NCI-H2196 treated with DMSO at 0.1 percent for 48 hours (cell line): ENCODE data around the gene KCNE4.

ENCODE experiments used
- DNase-seq: peaks from one replicate; lab custom pipeline; 2025; ENCODE audit not compliant: unreplicated experiment; lab: John Stamatoyannopoulos, UW

Gene KCNE4

GRCh38 chr2:223083402-223084070 is 31.5 kb downstream of the KCNE4 start:
- DNase-seq = no peak

GRCh38 chr2:223084873-223085272 is 32.9 kb downstream of the KCNE4 start:
- DNase-seq = peak; percentile 63

- no peak for DNase-seq
These were observed 34.5 kb downstream of the KCNE4 start for GRCh38 chr2:223086370-223086981.

- DNase-seq = no peak
These were observed 35.5 kb downstream of the KCNE4 start for GRCh38 chr2:223087466-223087865.

GRCh38 chr2:223088866-223089265 is 36.9 kb downstream of the KCNE4 start:
- no peak for DNase-seq

GRCh38 chr2:223090039-223090438 is 38.0 kb downstream of the KCNE4 start:
- peak; percentile 55 for DNase-seq

- peak; percentile 81 for DNase-seq
These were observed 38.7 kb downstream of the KCNE4 start for GRCh38 chr2:223090540-223091235.

GRCh38 chr2:223092667-223093066 is 40.7 kb downstream of the KCNE4 start:
- no peak for DNase-seq

- DNase-seq = no peak
These were observed 41.6 kb downstream of the KCNE4 start for GRCh38 chr2:223093436-223094241.

- no peak for DNase-seq
These were observed 43.2 kb downstream of the KCNE4 start for GRCh38 chr2:223095207-223095606.

- DNase-seq = no peak
These were observed 44.4 kb downstream of the KCNE4 start for GRCh38 chr2:223096235-223096970.

GRCh38 chr2:223097888-223098383 is 45.9 kb downstream of the KCNE4 start:
- DNase-seq = no peak

- no peak for DNase-seq
These were observed 47.6 kb downstream of the KCNE4 start for GRCh38 chr2:223099561-223099960.

- peak; percentile 69 for DNase-seq
These were observed 48.1 kb downstream of the KCNE4 start for GRCh38 chr2:223100061-223100511.

GRCh38 chr2:223101340-223102039 is 49.5 kb downstream of the KCNE4 start:
- peak; percentile 47 for DNase-seq

- peak; percentile 46 for DNase-seq
These were observed 50.0 kb downstream of the KCNE4 start for GRCh38 chr2:223102040-223102400.

GRCh38 chr2:223102450-223102849 is 50.5 kb downstream of the KCNE4 start:
- no peak for DNase-seq

- no peak for DNase-seq
These were observed 52.5 kb downstream of the KCNE4 start for GRCh38 chr2:223104336-223105132.
